ENCODE data around the gene DCTN1. TPM values are rescaled to one million over a fixed set of nuclear protein-coding genes. Genes with fewer than 3 reads are reported as not detected.
A peak's percentile ranks its signal among the peaks of the same experiment; 100 is the strongest.

DCTN1 gene
- 67.8 and 91.0 TPM in 2 replicates for total RNA-seq (2014; rRNA removed)
- percentile 81 among the genes with signal in this experiment for Bru-seq, nascent RNA
- percentile 83 among the genes with signal in this experiment for BruChase-seq, experiment 1, labeled RNA remaining after a 6-hour chase
- BruChase-seq, experiment 2, labeled RNA remaining after a 2-hour chase = percentile 83 among the genes with signal in this experiment
- long read RNA-seq, full-length matches to known transcripts = 164 of 247 reads
- long read RNA-seq, partial matches to known transcripts = 60 of 247 reads
- long read RNA-seq, other reads (novel, unspliced or antisense) = 23 of 247 reads

GRCh38 chr2:74379851-74380789 lies at the start of gene DCTN1:
Gene DCTN1 (minus strand): TSS chr2:74380311. CDS start chr2:74380037, 274 bp downstream.
- Histone ChIP-seq H3K4me3 (ENCODE audit: low read length) (no peak within 1 kb of the TSS), H3F3A (ENCODE audit: low read length, unreplicated experiment) (no peaks in the 10 kb centered on the region), H3K4me1 (ENCODE audit: insufficient read depth, low read length) (0 out of 2 replicates have a peak, but pooled peaks cover 5% of the 10 kb centered on the region), H3K9ac (ENCODE audit: low read length) (no peak within 1 kb of the TSS), H4K20me1 (ENCODE audit: low read length) (no peaks in the 10 kb centered on the region), H3K79me2 (ENCODE audit: low read length) (peaks cover 38% of the 10 kb centered on the region), H3K9me3 (ENCODE audit: low read length) (no peaks in the 10 kb centered on the region), H2AFZ (ENCODE audit: low read length) (no peak within 1 kb of the TSS), H3K9me2 (replicated peaks; ENCODE audit: low read length) (no peaks in the 10 kb centered on the region), H3K27me3 (ENCODE audit: low read length) (no peaks in the 10 kb centered on the region), H3K36me3 (ENCODE audit: low read depth, low read length) (peaks cover 8% of the 10 kb centered on the region; the same call in 1 of the 2 replicates), H3K4me2 (ENCODE audit: low read length) (no peak within 1 kb of the TSS), H3K27ac (ENCODE audit: low read length) (no peak within 1 kb of the TSS)
- intact Hi-C loops (cut with micrococcal nuclease) = no loop called here
- DNase-seq (no peak), ATAC-seq (no peak)
- no peak for TF ChIP-seq EZH2 (IDR thresholded peaks at IDR 0.05; ENCODE audit: low read length, unreplicated experiment)
- TF ChIP-seq EZH2phosphoT487 (IDR thresholded peaks at IDR 0.05; ENCODE audit: borderline replicate concordance, low read length) = no peak
- no TSS peak for BruUV-seq (replicated peaks)
- CTCF ChIA-PET = no interaction called here
- POLR2A ChIA-PET (ENCODE audit: unreplicated experiment) = no interaction called here

GRCh38 chr2:74428675-74429074 lies 48.6 kb upstream of the DCTN1 start:
- peaks cover 42% of the 10 kb centered on the region for H3K36me3 ChIP-seq (ENCODE audit: low read depth, low read length)
- H4K20me1 ChIP-seq (ENCODE audit: low read length) = peaks cover 8% of the 10 kb centered on the region
- H3K27ac ChIP-seq (ENCODE audit: low read length) = no peak overlapping the region
- BruUV-seq (replicated peaks) = no TSS peak
- DNase-seq (no peak), ATAC-seq (no peak)
- no peaks in the 10 kb centered on the region for H3K27me3 ChIP-seq (ENCODE audit: low read length)
- TF ChIP-seq CTCF (conservative IDR thresholded peaks at IDR 0.05; ENCODE audit: low read depth, low read length) = no peak
- no peak for TF ChIP-seq EZH2phosphoT487 (IDR thresholded peaks at IDR 0.05; ENCODE audit: borderline replicate concordance, low read length)
- TF ChIP-seq EZH2 (IDR thresholded peaks at IDR 0.05; ENCODE audit: low read length, unreplicated experiment) = no peak
- no peak overlapping the region for H3K4me3 ChIP-seq (ENCODE audit: low read length)
- CTCF ChIA-PET = no interaction called here
- no peaks in the 10 kb centered on the region for H3K9me3 ChIP-seq (ENCODE audit: low read length)
- intact Hi-C loops (cut with micrococcal nuclease) = no loop called here
- no peaks in the 10 kb centered on the region for H3K4me1 ChIP-seq (ENCODE audit: insufficient read depth, low read length)
- H2AFZ ChIP-seq (ENCODE audit: low read length) = no peak overlapping the region
- H3K9me2 ChIP-seq (replicated peaks; ENCODE audit: low read length) = no peaks in the 10 kb centered on the region
- H3F3A ChIP-seq (ENCODE audit: low read length, unreplicated experiment) = no peaks in the 10 kb centered on the region
- peaks cover 14% of the 10 kb centered on the region for H3K79me2 ChIP-seq (ENCODE audit: low read length)
- no peak overlapping the region for H3K9ac ChIP-seq (ENCODE audit: low read length)
- no peak overlapping the region for H3K4me2 ChIP-seq (ENCODE audit: low read length)
- POLR2A ChIA-PET (ENCODE audit: unreplicated experiment) = no interaction called here

GRCh38 chr2:74427551-74427950 lies 47.4 kb upstream of the DCTN1 start:
- ATAC-seq (no peak), DNase-seq (no peak)
- no peaks in the 10 kb centered on the region for H3K27me3 ChIP-seq (ENCODE audit: low read length)
- H3F3A ChIP-seq (ENCODE audit: low read length, unreplicated experiment) = no peaks in the 10 kb centered on the region
- no TSS peak for BruUV-seq (replicated peaks)
- H3K4me2 ChIP-seq (ENCODE audit: low read length) = no peak overlapping the region
- H3K4me1 ChIP-seq (ENCODE audit: insufficient read depth, low read length) = no peaks in the 10 kb centered on the region
- no peaks in the 10 kb centered on the region for H3K9me3 ChIP-seq (ENCODE audit: low read length)
- peaks cover 7% of the 10 kb centered on the region for H4K20me1 ChIP-seq (ENCODE audit: low read length)
- TF ChIP-seq EZH2phosphoT487 (IDR thresholded peaks at IDR 0.05; ENCODE audit: borderline replicate concordance, low read length) (no peak), CTCF (conservative IDR thresholded peaks at IDR 0.05; ENCODE audit: low read depth, low read length) (no peak), EZH2 (IDR thresholded peaks at IDR 0.05; ENCODE audit: low read length, unreplicated experiment) (no peak)
- intact Hi-C loops (cut with micrococcal nuclease) = no loop called here
- POLR2A ChIA-PET (ENCODE audit: unreplicated experiment) = no interaction called here
- H3K9me2 ChIP-seq (replicated peaks; ENCODE audit: low read length) = no peaks in the 10 kb centered on the region
- H3K27ac ChIP-seq (ENCODE audit: low read length) = no peak overlapping the region
- CTCF ChIA-PET = no interaction called here
- H3K36me3 ChIP-seq (ENCODE audit: low read depth, low read length) = peaks cover 42% of the 10 kb centered on the region
- no peak overlapping the region for H3K9ac ChIP-seq (ENCODE audit: low read length)
- peaks cover 8% of the 10 kb centered on the region; the same call in 1 of the 2 replicates for H3K79me2 ChIP-seq (ENCODE audit: low read length)
- no peak overlapping the region for H2AFZ ChIP-seq (ENCODE audit: low read length)
- H3K4me3 ChIP-seq (ENCODE audit: low read length) = no peak overlapping the region

Data from PC-3 (cell line).